Measurements from ENCODE around the gene COL12A1. TPM values are rescaled to one million over a fixed set of nuclear protein-coding genes. Genes with fewer than 3 reads are reported as not detected.

The COL12A1 gene
- total and polyA plus RNA-seq, 2 of the 13 experiments (the other 11 are each of a cell fraction or from before 2014, with no cell fraction given), result 0.02 TPM; not detected in 1

GRCh38 chr6:75070244-75070643 lies 135.6 kb downstream of the COL12A1 start:
- no peaks in the 10 kb centered on the region for H3K36me3 ChIP-seq (replicated peaks in 1 of 2; ENCODE audit: control insufficient read depth in 1 of 2, insufficient read depth in 2 of 2, low read length in 2 of 2)
- ATAC-seq (no peak), DNase-seq (ENCODE audit: low spot score) (no peak), FAIRE-seq (no peak)
- intact Hi-C loops (cut with micrococcal nuclease; ENCODE audit: unreplicated experiment), result no loop called here
- H3K4me1 ChIP-seq (ENCODE audit: insufficient read depth, low read length), result no peaks in the 10 kb centered on the region
- in situ Hi-C loops (cut with HindIII; ENCODE audit: extremely low pct_ligation_motif_present, low pct_unique_long_range_greater_than_20kb), result no loop called here
- WGBS (ENCODE audit: low lambda C conversion rate), result 0% methylated on average over 1 of the region's 1 CpG
- POLR2A ChIA-PET, result no interaction called here
- H2AFZ ChIP-seq (ENCODE audit: low read length), result no peak overlapping the region
- H3K27ac ChIP-seq (ENCODE audit: extremely low read length, insufficient read depth, low read length), result no peak overlapping the region
- H3K27me3 ChIP-seq (ENCODE audit: control insufficient read depth in 1 of 2, insufficient read depth in 2 of 2, low read length in 2 of 2), result no peaks in the 10 kb centered on the region
- H3K79me2 ChIP-seq (ENCODE audit: insufficient read depth, low read length), result no peaks in the 10 kb centered on the region
- CTCF ChIA-PET (ENCODE audit: low intra/inter-chr PET ratio, low total read pairs), result no interaction called here
- H3K9ac ChIP-seq (ENCODE audit: insufficient read depth, low read depth, low read length), result no peak overlapping the region
- no peaks in the 10 kb centered on the region for H3K9me3 ChIP-seq (ENCODE audit: low read length)
- no peak overlapping the region for H3K4me3 ChIP-seq (replicated peaks in 1 of 3; ENCODE audit: insufficient read depth in 1 of 3, low read depth in 2 of 3, low read length in 3 of 3)
- TF ChIP-seq ZNF607 (CRISPR knock-in tag; IDR thresholded peaks at IDR 0.05; ENCODE audit: borderline replicate concordance) (no peak), SMARCE1 (IDR thresholded peaks at IDR 0.05; ENCODE audit: borderline replicate concordance) (no peak), MTF1 (CRISPR knock-in tag; IDR thresholded peaks at IDR 0.05) (no peak), HNF1A (IDR thresholded peaks at IDR 0.05; ENCODE audit: low read depth) (no peak), HNF1A (CRISPR knock-in tag; IDR thresholded peaks at IDR 0.05; ENCODE audit: borderline replicate concordance) (no peak), SAFB2 (CRISPR knock-in tag; IDR thresholded peaks at IDR 0.05; ENCODE audit: borderline replicate concordance, low read depth) (no peak), ZNF224 (CRISPR knock-in tag; IDR thresholded peaks at IDR 0.05) (no peak), ZNF441 (CRISPR knock-in tag; IDR thresholded peaks at IDR 0.05; ENCODE audit: borderline replicate concordance) (no peak), NAIF1 (CRISPR knock-in tag; IDR thresholded peaks at IDR 0.05; ENCODE audit: borderline replicate concordance) (no peak), ZNF777 (CRISPR knock-in tag; IDR thresholded peaks at IDR 0.05) (no peak), ZSCAN22 (CRISPR knock-in tag; IDR thresholded peaks at IDR 0.05) (no peak), ZNF552 (CRISPR knock-in tag; IDR thresholded peaks at IDR 0.05; ENCODE audit: borderline replicate concordance) (no peak), ATF3 (CRISPR knock-in tag; IDR thresholded peaks at IDR 0.05) (no peak), POGZ (CRISPR knock-in tag; IDR thresholded peaks at IDR 0.05) (no peak)
- no TSS peak for BruUV-seq (replicated peaks)
- no peaks in the 10 kb centered on the region for H4K20me1 ChIP-seq (ENCODE audit: insufficient read depth, low read length)
- no peak overlapping the region for H3K4me2 ChIP-seq (ENCODE audit: low read depth, low read length)
